ENCODE data around the gene TOP3B.

DNA sequence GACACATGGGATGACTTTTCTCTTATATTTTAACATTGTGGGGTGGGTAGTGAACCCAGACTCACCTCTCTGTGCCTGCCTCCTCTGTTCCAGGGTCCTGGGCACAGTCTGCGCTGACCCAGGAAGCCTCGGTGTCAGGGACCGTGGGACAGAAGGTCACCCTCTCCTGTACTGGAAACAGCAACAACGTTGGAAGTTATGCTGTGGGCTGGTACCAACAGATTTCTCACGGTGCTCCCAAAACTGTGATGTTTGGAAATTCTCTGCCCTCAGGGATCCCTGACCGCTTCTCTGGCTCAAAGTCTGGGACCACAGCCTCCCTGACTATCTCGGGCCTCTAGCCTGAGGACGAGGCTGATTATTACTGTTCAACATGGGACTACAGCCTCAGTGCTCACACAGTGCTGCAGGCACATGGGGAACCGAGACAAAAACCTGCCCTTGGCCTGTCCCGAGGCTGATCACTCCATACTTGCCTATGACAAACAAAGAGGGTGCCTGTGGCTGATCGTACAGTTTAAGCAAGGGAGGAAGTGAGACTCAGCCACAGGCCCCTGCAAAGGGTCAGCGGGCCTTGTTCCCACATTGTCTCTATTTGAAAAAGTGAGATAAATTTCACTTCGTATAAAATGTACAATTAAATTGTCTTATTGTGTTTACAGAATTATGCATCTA is 43.7 kb upstream of the TOP3B start:
- TF ChIP-seq POLR2A (IDR thresholded peaks at IDR 0.05): no peak
- TF ChIP-seq, protein P1, sequence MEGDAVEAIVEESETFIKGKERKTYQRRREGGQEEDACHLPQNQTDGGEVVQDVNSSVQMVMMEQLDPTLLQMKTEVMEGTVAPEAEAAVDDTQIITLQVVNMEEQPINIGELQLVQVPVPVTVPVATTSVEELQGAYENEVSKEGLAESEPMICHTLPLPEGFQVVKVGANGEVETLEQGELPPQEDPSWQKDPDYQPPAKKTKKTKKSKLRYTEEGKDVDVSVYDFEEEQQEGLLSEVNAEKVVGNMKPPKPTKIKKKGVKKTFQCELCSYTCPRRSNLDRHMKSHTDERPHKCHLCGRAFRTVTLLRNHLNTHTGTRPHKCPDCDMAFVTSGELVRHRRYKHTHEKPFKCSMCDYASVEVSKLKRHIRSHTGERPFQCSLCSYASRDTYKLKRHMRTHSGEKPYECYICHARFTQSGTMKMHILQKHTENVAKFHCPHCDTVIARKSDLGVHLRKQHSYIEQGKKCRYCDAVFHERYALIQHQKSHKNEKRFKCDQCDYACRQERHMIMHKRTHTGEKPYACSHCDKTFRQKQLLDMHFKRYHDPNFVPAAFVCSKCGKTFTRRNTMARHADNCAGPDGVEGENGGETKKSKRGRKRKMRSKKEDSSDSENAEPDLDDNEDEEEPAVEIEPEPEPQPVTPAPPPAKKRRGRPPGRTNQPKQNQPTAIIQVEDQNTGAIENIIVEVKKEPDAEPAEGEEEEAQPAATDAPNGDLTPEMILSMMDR (IDR thresholded peaks at IDR 0.05): no peak

Measured in right lobe of liver (tissue), 4 donors.